ENCODE results near the gene UBASH3B.
A peak's percentile ranks its signal among the peaks of the same experiment; 100 is the strongest.

The UBASH3B gene

GRCh38 chr11:122832721-122833470 is 177.4 kb downstream of the UBASH3B start:
- Histone ChIP-seq H3K4me1 (peaks cover 0 to 7% (median 0%) of the 10 kb centered on the region in 10 experiments; a peak in 2 of 20 replicates), H4K20me1 (no peaks in the 10 kb centered on the region), H3K9ac (no peak overlapping the region), H3K9me3 (replicated peaks in 1 of 11) (no peaks in the 10 kb centered on the region), H3K4me3 (no peak overlapping the region), H3K36me3 (no peaks in the 10 kb centered on the region), H3K27ac (no peak overlapping the region), H3K4me2 (peak overlapping the region in 1 of 11 experiments; percentile 7; a peak in 1 of 22 replicates), H3K27me3 (no peaks in the 10 kb centered on the region)
- TF ChIP-seq Cebpa-rat (IDR thresholded peaks at IDR 0.05), result no peak

DNA sequence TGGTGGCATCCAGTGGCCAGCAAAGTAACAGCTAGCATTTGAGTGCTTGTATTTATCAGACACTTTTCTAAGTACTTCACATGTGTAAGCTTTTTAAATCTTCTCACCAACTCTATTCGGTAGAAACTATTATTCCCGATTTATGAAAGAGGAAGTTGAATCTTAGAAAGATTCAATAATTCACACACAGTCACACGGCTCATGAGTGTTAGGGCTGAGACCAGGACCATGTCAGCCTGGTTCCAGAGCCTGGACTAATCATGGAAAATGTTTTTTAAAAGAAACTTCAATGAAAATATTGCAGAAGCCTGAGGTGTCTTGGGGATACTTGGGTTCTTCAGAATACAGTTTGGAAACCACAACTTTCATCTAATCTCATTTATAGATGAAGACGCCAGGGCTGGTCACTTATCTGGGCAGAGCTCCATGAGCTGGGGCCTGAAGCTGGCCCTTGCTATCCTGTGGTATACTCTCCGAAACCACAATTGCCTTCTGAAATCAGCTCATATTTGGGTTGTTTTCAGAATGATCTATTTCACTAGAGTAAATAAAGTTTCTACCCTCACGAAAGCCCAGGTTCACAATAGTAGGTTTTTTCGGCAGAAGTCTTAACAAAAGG is 178.4 kb downstream of the UBASH3B start:
- no peak overlapping the region for H3K4me3 ChIP-seq
- no peak for TF ChIP-seq Cebpa-rat (IDR thresholded peaks at IDR 0.05)
- no peaks in the 10 kb centered on the region for H3K36me3 ChIP-seq
- peaks cover 0 to 7% (median 0%) of the 10 kb centered on the region in 10 experiments; a peak in 2 of 20 replicates for H3K4me1 ChIP-seq
- no peaks in the 10 kb centered on the region for H4K20me1 ChIP-seq
- no peak overlapping the region for H3K4me2 ChIP-seq
- H3K9me3 ChIP-seq (replicated peaks in 1 of 11), result no peaks in the 10 kb centered on the region
- no peaks in the 10 kb centered on the region for H3K27me3 ChIP-seq
- no peak overlapping the region for H3K27ac ChIP-seq
- H3K9ac ChIP-seq, result no peak overlapping the region

DNA sequence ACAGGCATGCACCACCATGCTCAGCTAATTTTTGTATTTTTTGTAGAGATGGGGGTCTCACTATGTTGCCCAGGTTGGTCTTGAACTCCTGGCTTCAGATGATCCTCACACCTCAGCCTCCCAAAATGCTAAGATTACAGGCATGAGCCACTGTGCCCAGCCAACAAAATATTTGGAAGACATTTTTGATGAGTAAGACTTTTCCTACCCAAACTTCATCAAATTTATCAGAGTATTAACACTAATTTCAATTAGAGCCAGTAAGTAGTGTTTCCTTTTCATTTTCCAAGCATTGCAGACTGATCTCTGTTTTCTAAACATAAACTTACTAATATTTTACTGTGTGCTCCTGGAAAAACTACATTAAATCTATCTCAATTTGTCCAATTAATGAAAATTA is 181.4 kb downstream of the UBASH3B start:
- Histone ChIP-seq H3K27ac (no peak overlapping the region), H3K4me2 (no peak overlapping the region), H3K9ac (no peak overlapping the region), H3K27me3 (no peaks in the 10 kb centered on the region), H3K4me1 (peaks cover 0 to 7% (median 0%) of the 10 kb centered on the region in 10 experiments; a peak in 2 of 20 replicates), H3K9me3 (replicated peaks in 1 of 11) (no peaks in the 10 kb centered on the region), H4K20me1 (no peaks in the 10 kb centered on the region), H3K4me3 (no peak overlapping the region), H3K36me3 (no peaks in the 10 kb centered on the region)
- TF ChIP-seq Cebpa-rat (IDR thresholded peaks at IDR 0.05), result no peak

GRCh38 chr11:122837528-122838346 is 182.2 kb downstream of the UBASH3B start:
- Histone ChIP-seq H3K27ac (no peak overlapping the region), H4K20me1 (no peaks in the 10 kb centered on the region), H3K9me3 (replicated peaks in 1 of 11) (no peaks in the 10 kb centered on the region), H3K4me3 (no peak overlapping the region), H3K4me2 (no peak overlapping the region), H3K27me3 (no peaks in the 10 kb centered on the region), H3K36me3 (no peaks in the 10 kb centered on the region), H3K4me1 (peaks cover 0 to 2% (median under 1%) of the 10 kb centered on the region in 10 experiments; a peak in 3 of 20 replicates), H3K9ac (no peak overlapping the region)
- TF ChIP-seq Cebpa-rat (IDR thresholded peaks at IDR 0.05), result no peak

DNA sequence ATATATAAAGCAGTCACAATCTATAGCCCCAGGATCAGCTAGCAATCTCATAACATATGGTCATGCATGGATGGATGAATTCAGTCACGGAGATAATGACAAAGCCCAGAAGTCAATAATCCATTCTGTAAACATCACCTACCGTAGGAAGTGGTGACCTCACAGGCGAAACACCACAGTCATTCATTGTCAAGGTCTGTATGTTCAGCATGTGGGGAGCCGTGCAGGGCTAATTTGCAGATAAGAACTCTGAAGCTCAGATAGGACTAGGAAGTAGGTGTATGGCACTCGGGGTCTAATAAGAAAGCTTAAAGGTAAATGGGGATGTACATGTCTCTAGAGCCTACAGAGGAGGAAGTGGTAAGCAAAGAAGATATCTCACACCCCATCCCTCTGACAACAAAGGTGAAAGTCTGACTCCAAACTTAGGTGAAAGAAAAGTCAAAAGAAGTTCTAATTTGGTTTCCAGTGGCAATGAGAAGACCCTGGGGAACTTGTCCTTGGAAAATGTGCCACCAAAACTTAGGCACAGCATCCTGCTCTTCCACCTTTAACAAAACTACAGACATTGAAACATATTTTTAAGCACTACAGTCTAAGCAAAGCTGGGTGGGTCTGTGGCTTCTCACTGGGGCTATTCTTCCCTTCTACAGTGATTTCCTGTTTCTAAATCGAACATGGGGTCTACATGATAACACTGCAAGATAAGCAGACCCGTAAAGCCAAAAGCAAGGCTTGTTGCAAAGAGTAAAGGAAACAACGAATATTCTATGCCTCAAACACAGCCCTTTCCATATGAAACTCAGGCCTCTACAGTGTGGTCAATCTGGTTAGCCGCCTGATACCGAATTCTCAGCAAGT is 188.0 kb downstream of the UBASH3B start:
- Histone ChIP-seq H3K9ac (no peak overlapping the region), H3K4me2 (peak overlapping the region; percentile 25 to 76 (median 63); a peak in 20 of 22 replicates), H3K27ac (peak overlapping the region in 1 of 11 experiments; percentile 9; a peak in 1 of 22 replicates), H3K36me3 (no peaks in the 10 kb centered on the region), H3K27me3 (no peaks in the 10 kb centered on the region), H4K20me1 (no peaks in the 10 kb centered on the region), H3K4me1 (peaks cover 10 to 22% (median 18%) of the 10 kb centered on the region in 10 experiments; a peak in 19 of 20 replicates), H3K4me3 (no peak overlapping the region), H3K9me3 (replicated peaks in 1 of 11) (no peaks in the 10 kb centered on the region)
- TF ChIP-seq Cebpa-rat (IDR thresholded peaks at IDR 0.05), result no peak

DNA sequence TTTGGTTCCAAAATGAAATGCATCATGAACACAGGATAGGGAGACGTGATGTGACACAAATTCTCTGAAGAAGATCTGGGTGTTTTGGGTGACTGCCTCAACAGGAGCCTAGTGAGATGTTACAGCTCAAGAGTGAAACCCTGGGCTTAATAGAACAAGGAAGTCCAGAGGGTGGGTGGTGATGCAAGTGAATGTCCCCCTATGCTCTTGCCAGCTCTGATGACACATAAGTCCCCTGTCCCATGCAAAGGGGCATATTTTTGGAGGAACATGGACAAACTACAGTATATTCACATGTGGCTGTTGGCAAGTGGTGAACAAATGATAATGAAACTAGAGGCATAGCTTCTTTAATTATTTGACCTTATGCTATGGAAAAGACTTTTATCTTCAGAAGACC is 191.9 kb downstream of the UBASH3B start:
- Histone ChIP-seq H3K36me3 (no peaks in the 10 kb centered on the region), H3K9me3 (replicated peaks in 1 of 11) (no peaks in the 10 kb centered on the region), H3K9ac (no peak overlapping the region), H4K20me1 (no peaks in the 10 kb centered on the region), H3K27ac (no peak overlapping the region), H3K4me3 (no peak overlapping the region), H3K4me1 (peaks cover 22 to 46% (median 28%) of the 10 kb centered on the region in 10 experiments), H3K27me3 (no peaks in the 10 kb centered on the region), H3K4me2 (0 out of 22 replicates have a peak overlapping the region, but pooled peaks of 1 of the 11 experiments have one; percentile 14)
- TF ChIP-seq Cebpa-rat (IDR thresholded peaks at IDR 0.05), result no peak

DNA sequence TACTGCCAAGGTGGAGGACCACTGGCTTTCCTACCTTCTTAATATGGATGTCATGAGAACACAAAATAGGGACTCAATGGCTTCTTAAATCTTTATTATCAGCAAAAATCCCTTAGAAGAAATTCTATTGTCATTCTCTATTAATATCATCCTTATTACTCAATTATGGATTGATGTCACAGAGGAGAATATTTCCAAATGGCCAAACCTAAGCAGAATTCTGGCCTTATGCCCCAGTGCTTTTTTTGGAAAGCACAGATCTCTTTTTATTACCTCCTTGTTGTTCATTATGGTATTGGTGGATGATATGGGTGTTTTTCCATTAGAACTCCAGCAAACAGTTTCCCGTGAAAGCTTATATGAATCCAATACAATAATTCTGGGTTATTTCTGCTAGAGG is 192.7 kb downstream of the UBASH3B start:
- Histone ChIP-seq H3K4me3 (no peak overlapping the region), H3K27me3 (no peaks in the 10 kb centered on the region), H3K4me1 (peaks cover 20 to 50% (median 29%) of the 10 kb centered on the region in 10 experiments), H3K27ac (no peak overlapping the region), H3K9me3 (replicated peaks in 1 of 11) (no peaks in the 10 kb centered on the region), H4K20me1 (no peaks in the 10 kb centered on the region), H3K36me3 (no peaks in the 10 kb centered on the region), H3K4me2 (no peak overlapping the region), H3K9ac (no peak overlapping the region)
- TF ChIP-seq Cebpa-rat (IDR thresholded peaks at IDR 0.05), result no peak

DNA sequence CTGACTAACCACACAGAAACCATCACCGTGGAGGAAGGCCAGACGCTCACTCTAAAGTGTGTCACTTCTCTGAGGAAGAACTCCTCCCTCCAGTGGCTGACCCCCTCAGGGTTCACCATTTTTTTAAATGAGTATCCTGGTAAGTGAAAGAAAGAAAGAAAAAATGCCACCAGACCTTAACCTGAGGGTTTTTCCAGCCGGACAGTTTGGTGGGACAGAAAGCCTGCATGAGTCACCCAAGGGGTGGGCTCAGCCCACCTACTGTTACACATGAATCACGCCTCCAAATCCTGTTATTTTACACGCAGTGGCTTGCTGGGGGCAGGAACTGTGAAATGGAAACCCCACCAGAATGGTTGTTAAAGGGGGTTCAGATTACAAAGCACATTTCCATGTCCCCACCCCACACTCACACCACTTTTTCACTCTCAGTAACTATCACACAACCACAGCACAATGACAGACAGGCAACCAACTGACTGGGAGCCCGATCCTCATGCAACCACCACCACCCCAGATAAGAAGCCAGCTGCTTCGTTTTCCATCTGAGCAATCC is 194.6 kb downstream of the UBASH3B start:
- no peak overlapping the region for H3K27ac ChIP-seq
- H3K4me1 ChIP-seq, result peaks cover 9 to 58% (median 23%) of the 10 kb centered on the region in 10 experiments; a peak in 19 of 20 replicates
- H3K4me3 ChIP-seq, result no peak overlapping the region
- H4K20me1 ChIP-seq, result no peaks in the 10 kb centered on the region
- no peak overlapping the region for H3K9ac ChIP-seq
- no peaks in the 10 kb centered on the region for H3K36me3 ChIP-seq
- no peak for TF ChIP-seq Cebpa-rat (IDR thresholded peaks at IDR 0.05)
- peak overlapping the region in 10 of 11 experiments; percentile 11 to 57 (median 36); a peak in 15 of 22 replicates for H3K4me2 ChIP-seq
- H3K27me3 ChIP-seq, result no peaks in the 10 kb centered on the region
- no peaks in the 10 kb centered on the region for H3K9me3 ChIP-seq (replicated peaks in 1 of 11)

All from BLaER1 treated with 17β-estradiol and CSF1 and Interleukin-3, amounts not matched to agents 10 nM and 100 nM (cell line).